MV-4-11 (cell line): ENCODE data around the gene ARL15.

Experiments used
- DNase-seq: peaks from one replicate; lab custom pipeline; 2025; lab: John Stamatoyannopoulos, UW

ARL15 gene

GRCh38 chr5:54313311-54314270, 3.2 kb upstream of the ARL15 start:
- DNase-seq = no peak

DNA sequence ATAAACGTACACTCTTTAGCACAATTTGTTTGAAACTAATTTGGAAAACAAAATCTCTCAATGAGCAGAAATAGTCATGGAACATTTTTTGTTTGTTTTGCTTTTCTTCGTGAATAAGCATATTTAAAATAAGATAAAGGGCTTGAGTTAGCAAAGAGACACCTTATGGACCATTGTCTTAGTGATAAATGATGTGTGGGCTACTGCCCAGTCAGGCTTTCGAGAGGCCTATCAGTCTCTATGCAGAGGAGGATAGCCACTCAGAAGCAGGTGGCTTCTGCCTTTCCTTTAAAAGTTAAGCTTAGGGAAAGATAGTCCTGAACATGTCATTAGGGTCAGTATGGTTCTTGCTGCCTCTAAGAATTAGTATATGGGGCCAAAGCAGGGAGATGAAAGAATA, 2.1 kb upstream of the ARL15 start:
- DNase-seq = no peak

DNA sequence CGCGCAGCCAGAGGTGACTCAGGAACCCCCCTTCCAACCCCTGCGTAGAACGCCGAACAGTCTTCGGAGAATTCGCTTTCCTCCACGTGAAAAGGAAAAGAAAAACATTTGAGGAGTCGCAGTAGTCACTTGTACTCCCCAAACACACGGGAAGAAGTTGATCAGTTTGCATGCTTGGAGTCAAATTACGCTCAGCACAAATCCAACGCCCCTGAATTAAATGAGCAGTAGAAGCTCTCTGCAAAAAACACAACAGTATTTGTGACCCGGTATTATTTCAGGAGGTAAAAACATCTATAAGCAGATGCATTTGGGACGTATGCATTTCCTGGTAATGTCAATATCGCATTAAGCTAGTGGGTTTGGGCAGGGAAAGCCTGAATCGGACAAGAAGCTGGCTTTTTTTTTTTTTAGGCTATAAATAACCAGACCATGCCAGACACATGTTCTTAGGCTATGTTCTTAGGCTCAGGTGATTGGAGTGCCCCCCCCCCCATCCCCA, 854 bp upstream of the ARL15 start:
- no peak for DNase-seq

DNA sequence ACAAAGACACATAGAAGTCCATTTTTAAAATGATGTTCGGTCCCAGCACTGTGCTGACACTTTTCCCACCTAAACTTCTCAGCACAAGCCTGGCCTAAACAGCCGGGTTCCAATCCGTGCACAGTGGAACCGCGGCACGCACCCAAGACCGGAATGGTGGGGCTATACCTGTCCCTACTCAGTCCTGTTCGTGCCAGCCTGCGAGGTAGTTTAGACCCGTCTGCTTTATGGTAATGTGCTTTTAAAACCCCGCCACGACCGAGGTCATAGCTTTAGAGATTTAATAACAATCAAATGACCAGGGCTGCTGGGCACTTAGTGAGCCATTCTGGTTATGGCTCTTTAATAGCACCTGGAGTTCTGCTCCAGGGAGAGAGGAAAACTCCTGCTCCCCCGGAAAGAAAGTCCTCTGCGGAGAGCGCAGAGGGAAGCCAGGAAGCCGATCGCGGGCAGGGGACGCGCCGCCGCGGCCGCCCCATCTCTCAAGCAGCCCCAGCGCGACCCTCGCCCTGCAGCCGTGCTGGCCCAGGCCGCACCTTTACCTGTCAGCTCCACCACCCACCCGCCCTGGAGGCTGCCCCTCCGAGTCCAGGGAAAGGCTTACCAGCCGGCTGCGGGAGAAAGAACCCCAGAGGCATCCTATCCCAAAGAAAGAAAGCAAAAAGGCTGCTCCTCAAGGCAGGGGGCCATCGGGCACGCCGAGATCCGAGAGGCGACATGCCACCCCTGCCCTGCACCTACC, 511 bp downstream of the ARL15 start:
- no peak for DNase-seq

DNA sequence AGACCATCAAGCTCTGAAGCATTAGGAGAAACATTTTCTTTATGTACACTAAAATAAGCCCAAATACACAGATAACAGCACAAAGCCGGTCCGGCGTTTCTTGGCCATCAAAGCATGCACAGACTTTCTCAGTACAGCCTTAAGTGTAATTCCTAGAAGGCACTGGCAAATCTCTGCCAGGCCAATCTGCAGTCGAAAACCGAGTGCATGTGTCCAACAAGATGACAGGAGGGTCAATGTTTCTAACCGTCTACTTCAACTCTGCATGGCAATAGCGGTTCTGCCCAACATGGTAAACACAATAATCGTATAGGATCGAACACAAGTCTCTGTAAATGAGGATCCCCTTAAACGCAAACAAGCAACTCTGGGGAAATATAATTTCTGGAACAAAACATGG, 1.1 kb downstream of the ARL15 start:
- DNase-seq = no peak

DNA sequence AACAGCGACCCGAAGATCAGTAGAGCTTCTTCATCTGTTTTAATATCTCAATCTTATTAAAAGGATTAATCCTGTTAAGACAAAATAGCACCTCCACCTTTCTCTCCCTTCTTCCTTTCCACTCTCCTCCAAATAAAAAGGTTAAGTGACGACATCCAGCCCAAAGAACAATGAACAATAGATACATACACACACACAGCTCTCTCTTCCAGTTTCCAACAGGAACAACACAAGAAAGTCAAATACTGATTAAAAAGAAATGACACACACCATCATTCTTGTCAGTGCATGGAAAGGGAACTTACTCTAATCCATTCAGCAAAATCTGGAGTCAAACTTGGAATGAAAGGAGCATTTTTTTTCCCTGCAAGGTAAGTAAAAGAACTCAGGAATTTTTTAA, 2.8 kb downstream of the ARL15 start:
- no peak for DNase-seq

- no peak for DNase-seq
Measured at GRCh38 chr5:54306893-54307292, 3.5 kb downstream of the ARL15 start.

DNA sequence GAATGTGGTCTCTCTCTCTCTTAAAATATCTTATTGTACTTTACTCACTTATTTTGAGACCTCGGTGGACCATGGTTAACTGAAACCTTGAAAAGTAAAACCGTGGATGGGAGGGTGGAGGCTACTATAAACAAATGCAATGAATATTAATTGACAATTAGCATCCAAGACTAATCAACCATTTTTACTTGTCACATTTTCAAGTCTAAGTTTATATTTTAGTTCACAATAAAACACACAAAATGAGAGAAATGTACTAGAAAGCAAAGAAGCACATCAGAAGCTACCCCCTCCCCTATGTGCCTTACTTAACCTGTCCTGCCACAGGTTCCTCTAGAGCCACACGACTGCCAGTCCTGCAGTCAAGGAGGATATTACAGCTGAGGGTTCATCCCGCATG, 4.6 kb downstream of the ARL15 start:
- no peak for DNase-seq

- peak; percentile 51 for DNase-seq
Measured at GRCh38 chr5:54304040-54304439, 6.3 kb downstream of the ARL15 start.

DNA sequence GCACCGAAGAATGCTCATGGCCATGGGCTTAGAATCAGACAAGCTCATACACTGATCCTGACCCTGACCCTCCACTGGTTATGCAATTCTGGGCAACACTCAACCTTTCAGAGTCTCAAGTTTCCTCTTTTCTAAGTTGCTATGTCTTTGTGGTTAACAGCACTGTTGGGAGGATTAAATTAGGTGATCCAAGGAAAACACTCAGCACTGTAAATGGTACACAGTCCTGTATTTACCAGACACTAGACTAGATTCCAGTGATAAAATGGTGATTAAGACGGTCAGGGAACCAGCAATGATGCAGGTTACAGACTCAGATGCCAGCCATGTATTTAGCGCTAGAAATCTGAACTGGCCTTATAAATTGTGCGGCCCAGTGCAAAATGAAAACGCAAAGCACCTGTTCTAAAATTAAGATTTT, 8.1 kb downstream of the ARL15 start:
- peak; percentile 90 for DNase-seq

GRCh38 chr5:54301849-54302248, 8.5 kb downstream of the ARL15 start:
- no peak for DNase-seq

- peak; percentile 61 for DNase-seq
Measured at GRCh38 chr5:54301220-54301619, 9.2 kb downstream of the ARL15 start.

GRCh38 chr5:54298947-54299346, 11.4 kb downstream of the ARL15 start:
- DNase-seq = no peak

DNA sequence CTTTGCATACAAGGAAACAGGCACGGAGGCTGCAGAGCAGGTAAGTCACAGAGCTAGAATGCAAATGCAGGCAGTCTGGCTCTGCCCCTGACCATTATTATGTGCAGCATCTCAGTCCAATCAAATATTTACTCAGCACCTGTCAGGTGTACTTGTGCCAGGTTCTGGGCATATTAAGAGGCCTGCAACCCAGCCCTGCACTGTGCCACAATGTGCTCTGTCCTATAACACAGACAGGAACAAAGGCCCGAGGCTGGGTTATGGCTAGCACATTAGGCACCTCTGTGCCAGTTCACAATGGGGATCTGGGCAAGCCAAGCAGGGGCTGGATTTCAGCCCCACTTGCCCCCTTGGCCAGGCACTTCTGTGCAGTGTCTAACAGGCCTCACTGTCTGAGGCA, 14.0 kb downstream of the ARL15 start:
- no peak for DNase-seq

DNA sequence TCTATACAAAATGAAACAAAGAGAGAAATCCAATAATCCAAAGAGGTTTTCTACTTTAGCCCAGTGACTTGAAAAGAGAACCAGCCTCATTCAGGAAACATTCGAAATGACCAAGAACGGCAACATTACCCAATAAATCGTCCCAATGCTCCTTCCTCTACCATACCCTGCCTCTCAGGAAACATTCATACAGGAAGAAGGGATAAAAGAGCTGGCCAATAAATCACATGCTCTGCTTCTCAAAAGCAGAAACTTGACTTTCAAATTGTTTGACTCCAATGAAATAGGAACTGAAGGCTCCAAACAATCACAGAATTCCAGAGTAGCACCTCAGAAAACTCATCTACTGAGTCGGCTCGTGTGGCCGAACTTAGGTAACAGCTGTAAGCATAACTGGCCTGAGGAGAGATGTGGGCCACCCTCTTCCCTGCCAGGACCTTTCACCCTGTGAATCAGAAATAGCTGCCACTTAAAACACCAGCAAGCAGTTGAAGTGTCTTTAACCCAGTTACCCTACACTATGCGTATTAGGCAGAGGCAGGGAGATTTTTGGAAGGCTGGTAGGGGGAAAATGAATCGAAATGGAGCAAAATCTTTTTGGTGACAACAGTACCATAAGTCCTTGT, 14.6 kb downstream of the ARL15 start:
- DNase-seq = peak; percentile 83

DNA sequence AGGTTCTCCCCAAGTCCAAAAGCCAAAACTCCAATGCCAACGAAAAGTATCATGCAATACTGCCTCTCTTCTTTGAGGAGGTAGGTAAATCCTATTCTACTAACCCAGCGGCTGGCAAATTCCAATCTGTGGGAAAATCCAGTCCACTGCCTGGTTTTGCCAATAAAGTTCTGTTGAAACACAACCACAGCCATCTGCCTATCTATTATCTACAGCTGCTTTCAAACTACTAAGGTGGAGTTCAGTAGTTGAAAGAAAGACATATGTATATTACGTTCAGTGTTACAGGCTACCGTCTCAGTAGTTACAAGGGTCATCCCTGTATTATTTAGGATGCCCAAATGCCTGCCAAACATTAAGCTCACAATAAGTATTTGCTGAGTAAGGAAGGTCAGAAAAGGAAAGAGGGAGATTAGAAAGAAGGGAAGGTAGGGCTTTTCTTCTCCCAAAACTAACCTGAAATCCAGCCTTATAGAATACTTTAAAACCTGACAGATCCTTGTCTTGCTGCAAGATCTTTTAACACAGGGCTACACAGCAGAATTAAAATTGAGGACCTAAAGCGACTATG, 16.2 kb downstream of the ARL15 start:
- no peak for DNase-seq

DNA sequence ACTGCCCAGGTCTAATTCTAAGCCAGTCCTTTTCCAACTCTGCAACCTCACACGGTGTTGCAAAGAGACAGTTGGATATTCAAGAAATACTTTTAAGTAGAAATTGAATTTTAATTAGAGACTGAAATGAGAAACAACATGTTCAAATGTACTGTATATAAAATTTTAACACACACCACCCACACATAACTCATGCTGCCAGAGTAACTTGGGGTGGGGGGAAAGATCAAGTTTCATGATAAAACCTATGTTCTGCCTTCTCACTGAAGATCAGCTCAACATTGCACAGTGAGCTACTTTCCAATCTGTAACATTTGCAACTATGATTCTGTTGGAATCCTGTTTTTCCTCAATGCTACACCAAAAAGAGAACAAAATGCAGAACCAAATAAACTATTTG, 17.5 kb downstream of the ARL15 start:
- no peak for DNase-seq

DNA sequence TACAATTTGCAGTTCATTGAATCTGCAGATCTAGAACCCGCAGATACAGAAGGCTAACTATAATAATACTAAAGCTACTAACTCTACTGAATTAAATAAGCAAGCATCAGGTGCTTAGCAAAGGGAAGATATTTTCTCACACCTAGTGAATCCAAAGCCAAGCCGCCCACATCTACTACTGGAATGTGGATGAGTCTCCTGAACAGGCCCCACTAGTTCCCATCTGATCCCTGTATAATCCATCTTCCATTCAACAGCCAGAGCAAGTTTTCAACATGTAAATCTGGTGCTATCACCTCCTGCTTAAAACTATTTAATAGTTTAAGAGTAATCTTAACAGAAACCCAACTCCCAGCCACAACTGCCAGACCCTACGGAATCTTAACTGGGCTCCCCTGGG, 18.9 kb downstream of the ARL15 start:
- no peak for DNase-seq

DNA sequence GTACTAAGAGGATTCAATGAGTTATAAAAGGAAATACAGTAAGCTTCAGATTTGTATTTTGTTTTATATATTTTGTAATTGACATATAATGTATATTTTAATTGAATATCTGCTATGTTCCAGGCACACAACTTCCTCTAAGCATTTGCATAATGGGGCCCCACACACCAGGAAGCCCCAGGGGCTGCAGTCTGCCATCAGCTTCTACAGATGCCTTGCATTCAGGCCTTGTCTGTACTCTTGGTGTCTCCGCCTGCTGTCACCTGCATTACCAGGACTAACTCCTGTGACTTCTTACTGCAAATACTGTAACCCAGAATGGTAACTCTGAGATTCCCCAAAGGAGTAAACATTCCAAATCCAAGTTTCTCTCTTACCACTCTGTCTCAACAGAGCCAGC, 20.6 kb downstream of the ARL15 start:
- no peak for DNase-seq

DNA sequence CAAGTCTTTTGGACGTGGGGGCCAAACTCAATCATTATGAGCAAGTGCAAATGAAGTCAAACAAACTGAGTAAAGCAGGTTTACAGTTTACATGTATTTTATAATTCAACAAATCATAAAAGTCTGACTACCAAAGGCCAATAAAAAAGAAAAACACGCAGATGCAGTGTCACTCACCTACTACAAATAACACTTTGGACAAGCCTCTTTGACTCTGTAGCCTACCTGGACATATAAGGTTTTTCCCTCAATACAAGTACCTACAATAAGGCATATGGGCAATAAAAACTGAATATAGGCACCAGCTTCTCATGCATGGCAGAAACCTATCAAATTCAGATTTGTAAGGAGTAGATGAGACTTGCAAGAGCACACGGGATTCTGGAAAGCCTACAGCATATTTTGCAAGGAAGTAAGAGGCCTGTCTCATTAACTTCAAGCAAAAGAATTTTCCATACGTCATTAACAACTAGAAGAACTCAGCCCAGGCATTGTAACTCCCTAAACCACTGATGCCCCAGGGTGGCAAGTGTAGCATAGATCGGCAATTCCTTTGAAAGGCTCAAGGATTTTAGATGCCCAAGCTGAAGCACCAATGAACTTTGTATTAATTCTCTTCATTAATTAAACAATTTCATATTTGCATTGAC, 21.7 kb downstream of the ARL15 start:
- no peak for DNase-seq

GRCh38 chr5:54285686-54286085, 24.7 kb downstream of the ARL15 start:
- no peak for DNase-seq

DNA sequence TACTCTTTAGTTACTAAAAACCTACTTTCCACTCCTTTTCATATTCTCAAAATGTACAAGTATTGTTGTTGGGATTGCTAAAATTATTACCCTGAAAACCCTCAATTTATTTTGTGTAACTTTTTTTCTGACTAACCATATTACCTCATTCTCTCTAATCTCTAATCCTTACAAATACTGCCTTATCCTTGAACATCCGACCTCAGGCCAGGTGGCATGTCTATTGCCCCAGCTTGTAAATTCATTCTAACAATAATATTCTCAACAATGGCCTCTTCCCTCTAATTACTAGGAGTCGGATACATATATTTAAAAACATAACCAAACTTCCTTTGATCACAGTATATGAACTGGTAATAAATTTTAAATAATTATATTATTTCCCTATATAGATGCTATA, 25.8 kb downstream of the ARL15 start:
- DNase-seq = no peak
